Suprapubic skin (tissue), 3 donors: ENCODE data around the gene BMPR1B.

Experiments used
- CTCF ChIP-seq, 2 donors: fragments of 200-600 bp in 1 of 2; fragments of 450-650 bp in 1 of 2; sonication (generic) in 1 of 2; IDR thresholded peaks; one replicate each; pipeline ENCODE4 v1.5.1; 2016 to 2019; ENCODE audit warnings: antibody characterized with exemption in 2 of 2, mild to moderate bottlenecking in 1 of 2, moderate library complexity in 1 of 2
- POLR2A ChIP-seq, 2 donors: fragments of 450-650 bp; IDR thresholded peaks; one replicate each; pipeline ENCODE4 v1.6.1; 2017; ENCODE audit warnings: antibody characterized with exemption in 2 of 2, mild to moderate bottlenecking in 2 of 2, moderate library complexity in 2 of 2

- TF ChIP-seq CTCF (IDR thresholded peaks at IDR 0.05) (no peak), POLR2A (IDR thresholded peaks at IDR 0.05) (no peak)
These were observed 182.2 kb downstream of the BMPR1B start for GRCh38 chr4:94939791-94940519.
